ENCODE results near the gene YTHDF1. TPM values are rescaled to one million over a fixed set of nuclear protein-coding genes. Genes with fewer than 3 reads are reported as not detected.

YTHDF1 gene
- total RNA-seq, 2 experiments from 2014 or later: 32.8 to 32.9 TPM

GRCh38 chr20:63152322-63153253, 63.3 kb downstream of the YTHDF1 start:
- ChIA-PET CTCF (no interaction called here), POLR2A (no interaction called here)
- DNase-seq: no peak
- H3K27ac Mint-ChIP-seq: no peak overlapping the region
- no peaks in the 10 kb centered on the region for H3K4me1 Mint-ChIP-seq (ENCODE audit: low read depth)
- H3K36me3 Mint-ChIP-seq: peaks cover 6% of the 10 kb centered on the region
- intact Hi-C loops (cut with micrococcal nuclease): no loop called here
- no peak overlapping the region for H3K4me3 Mint-ChIP-seq
- peaks cover 30% of the 10 kb centered on the region for H3K27me3 Mint-ChIP-seq
- peaks cover 14% of the 10 kb centered on the region for H3K9me3 Mint-ChIP-seq

GRCh38 chr20:63151554-63152321, 64.2 kb downstream of the YTHDF1 start:
- intact Hi-C loops (cut with micrococcal nuclease): no loop called here
- ChIA-PET POLR2A (no interaction called here), CTCF (no interaction called here)
- DNase-seq: no peak
- peaks cover 6% of the 10 kb centered on the region for H3K36me3 Mint-ChIP-seq
- peaks cover 18% of the 10 kb centered on the region for H3K9me3 Mint-ChIP-seq
- H3K27ac Mint-ChIP-seq: no peak overlapping the region
- peaks cover 33% of the 10 kb centered on the region for H3K27me3 Mint-ChIP-seq
- H3K4me3 Mint-ChIP-seq: no peak overlapping the region
- no peaks in the 10 kb centered on the region for H3K4me1 Mint-ChIP-seq (ENCODE audit: low read depth)

- H3K4me3 Mint-ChIP-seq: no peak overlapping the region
- peaks cover 6% of the 10 kb centered on the region for H3K36me3 Mint-ChIP-seq
- peaks cover 18% of the 10 kb centered on the region for H3K9me3 Mint-ChIP-seq
- H3K27me3 Mint-ChIP-seq: peaks cover 34% of the 10 kb centered on the region
- POLR2A ChIA-PET: no interaction called here
- no peak overlapping the region for H3K27ac Mint-ChIP-seq
- no peak for DNase-seq
- no peaks in the 10 kb centered on the region for H3K4me1 Mint-ChIP-seq (ENCODE audit: low read depth)
- intact Hi-C loops (cut with micrococcal nuclease): no loop called here
- CTCF ChIA-PET: no interaction called here
These were observed 64.9 kb downstream of the YTHDF1 start for GRCh38 chr20:63150911-63151531.

- Mint-ChIP-seq H3K4me3 (no peak overlapping the region), H3K27me3 (peaks cover 33% of the 10 kb centered on the region), H3K27ac (no peak overlapping the region), H3K4me1 (ENCODE audit: low read depth) (no peaks in the 10 kb centered on the region), H3K9me3 (peaks cover 18% of the 10 kb centered on the region), H3K36me3 (peaks cover 6% of the 10 kb centered on the region)
- CTCF ChIA-PET: no interaction called here
- intact Hi-C loops (cut with micrococcal nuclease): no loop called here
- no peak for DNase-seq
- POLR2A ChIA-PET: no interaction called here
These were observed 65.5 kb downstream of the YTHDF1 start for GRCh38 chr20:63150391-63150898.

GRCh38 chr20:63149531-63150192, 66.3 kb downstream of the YTHDF1 start:
- Mint-ChIP-seq H3K27ac (no peak overlapping the region), H3K9me3 (peaks cover 18% of the 10 kb centered on the region), H3K36me3 (peaks cover 6% of the 10 kb centered on the region), H3K4me3 (no peak overlapping the region), H3K4me1 (ENCODE audit: low read depth) (no peaks in the 10 kb centered on the region), H3K27me3 (peaks cover 34% of the 10 kb centered on the region)
- ChIA-PET POLR2A (no interaction called here), CTCF (no interaction called here)
- intact Hi-C loops (cut with micrococcal nuclease): no loop called here
- no peak for DNase-seq

GRCh38 chr20:63148696-63149095, 67.2 kb downstream of the YTHDF1 start:
- Mint-ChIP-seq H3K9me3 (peaks cover 18% of the 10 kb centered on the region), H3K4me3 (no peak overlapping the region), H3K27ac (no peak overlapping the region), H3K4me1 (ENCODE audit: low read depth) (no peaks in the 10 kb centered on the region), H3K27me3 (peaks cover 31% of the 10 kb centered on the region), H3K36me3 (peaks cover 6% of the 10 kb centered on the region)
- CTCF ChIA-PET: no interaction called here
- POLR2A ChIA-PET: no interaction called here
- DNase-seq: no peak
- intact Hi-C loops (cut with micrococcal nuclease): no loop called here

GRCh38 chr20:63147532-63147931, 68.4 kb downstream of the YTHDF1 start:
- intact Hi-C loops (cut with micrococcal nuclease): no loop called here
- no peak for DNase-seq
- no peaks in the 10 kb centered on the region for H3K4me1 Mint-ChIP-seq (ENCODE audit: low read depth)

More at GRCh38 chr20:63147532-63147931, 68.4 kb downstream of the YTHDF1 start:
- ChIA-PET POLR2A (no interaction called here), CTCF (no interaction called here)
- H3K4me3 Mint-ChIP-seq: no peak overlapping the region
- H3K27me3 Mint-ChIP-seq: peaks cover 29% of the 10 kb centered on the region
- H3K9me3 Mint-ChIP-seq: peaks cover 18% of the 10 kb centered on the region
- no peak overlapping the region for H3K27ac Mint-ChIP-seq
- H3K36me3 Mint-ChIP-seq: peaks cover 6% of the 10 kb centered on the region

Small RNA genes within 50 kb of the gene (microRNA-seq; reads per million reads assigned to microRNA genes)
- gene MIR124-3 (ENCODE audit: borderline microRNAs expressed, borderline number of aligned reads, borderline replicate concordance) (not detected), gene MIR3196 (ENCODE audit: borderline microRNAs expressed, borderline number of aligned reads, borderline replicate concordance) (not detected)

Other genes with a start within 250 kb of the YTHDF1 start
- not detected for gene BHLHE23, start 209.2 kb downstream of the YTHDF1 start, total RNA-seq
- gene BIRC7, start 19.8 kb upstream of the YTHDF1 start, total RNA-seq: not detected
- not detected for gene NKAIN4, start 38.3 kb upstream of the YTHDF1 start, total RNA-seq
- gene ARFGAP1, start 56.7 kb upstream of the YTHDF1 start, total RNA-seq: 10 to 100 TPM; 68.4 to 72.4 TPM
- gene COL20A1, start 77.1 kb upstream of the YTHDF1 start, total RNA-seq: not detected
- gene CHRNA4, start 145.2 kb upstream of the YTHDF1 start, total RNA-seq: not detected

Measured in activated CD4-positive, alpha-beta memory T cell treated with anti-CD3 and anti-CD28 coated beads for 36 hours (primary cell).